Caco-2 (cell line): ENCODE measurements around the gene FRMD4A. TPM values are rescaled to one million over a fixed set of nuclear protein-coding genes. Genes with fewer than 3 reads are reported as not detected.

Experiments used
- BruUV-seq: library from RNA; stranded (reverse); fragments of 400-500 nt; replicated peaks from 2 replicates; lab custom pipeline; 2021; lab: Mats Ljungman, UMichigan
- CTCF ChIA-PET: fragments of 300-600 bp; sonication (Branson Sonifier 250); formaldehyde crosslinking; loops from one replicate; lab custom pipeline; 2022; ENCODE audit warnings: antibody characterized with exemption; lab: Charles Lee
- POLR2A ChIA-PET: fragments of 300-600 bp; sonication (Branson Sonifier 250); formaldehyde crosslinking; loops from one replicate; lab custom pipeline; 2022; ENCODE audit warnings: antibody characterized with exemption; lab: Charles Lee
- DNase-seq, 2 experiments: peaks; one replicate each; pipeline versions ENCODE4 v3.0.0 to v3.0.0-alpha.2; 2020 to 2022
- H3K27me3 ChIP-seq: replicated peaks from 2 replicates; pipeline ENCODE4 v1.6.0; 2011; ENCODE audit warnings: low read length; ENCODE audit not compliant: control insufficient read depth, insufficient read depth
- H3K36me3 ChIP-seq: 2 replicates; pipeline ENCODE4 v1.5.1; 2011; ENCODE audit warnings: low read length; ENCODE audit not compliant: control insufficient read depth, insufficient read depth
- H3K4me1 ChIP-seq: fragments of 250-450 bp; sonication (Bioruptor Pico); 2 replicates; pipeline ENCODE4 v1.5.1; 2020; ENCODE audit warnings: mild to moderate bottlenecking
- H3K4me3 ChIP-seq: 2 replicates; pipeline ENCODE4 v1.5.1; 2011; ENCODE audit warnings: low read depth, mild to moderate bottlenecking, control low read depth, low read length
- H3K9me3 ChIP-seq: fragments of 250-450 bp; sonication (Bioruptor Pico); 2 replicates; pipeline ENCODE4 v1.5.1; 2020; ENCODE audit warnings: mild to moderate bottlenecking, moderate library complexity
- H3K27ac Mint-ChIP-seq: one replicate; pipeline ENCODE4 v1.8.0; 2022; ENCODE audit warnings: mixed read lengths; ENCODE audit not compliant: unreplicated experiment
- H3K27me3 Mint-ChIP-seq: one replicate; pipeline ENCODE4 v1.8.0; 2022; ENCODE audit warnings: mixed read lengths; ENCODE audit not compliant: insufficient read depth, unreplicated experiment
- H3K36me3 Mint-ChIP-seq: one replicate; pipeline ENCODE4 v1.8.0; 2022; ENCODE audit warnings: mild to moderate bottlenecking, mixed read lengths; ENCODE audit not compliant: insufficient read depth, unreplicated experiment
- H3K4me1 Mint-ChIP-seq: one replicate; pipeline ENCODE4 v1.8.0; 2022; ENCODE audit warnings: low read depth, mixed read lengths; ENCODE audit not compliant: unreplicated experiment
- H3K4me3 Mint-ChIP-seq: one replicate; pipeline ENCODE4 v1.8.0; 2022; ENCODE audit warnings: mild to moderate bottlenecking, moderate library complexity, mixed read lengths; ENCODE audit not compliant: unreplicated experiment
- H3K9me3 Mint-ChIP-seq: one replicate; pipeline ENCODE4 v1.8.0; 2022; ENCODE audit warnings: mixed read lengths; ENCODE audit not compliant: unreplicated experiment
- intact Hi-C: fragments of 100-400 bp; cut with micrococcal nuclease; formaldehyde crosslinking; loops from one replicate; pipeline ENCODE4 v1.10.0; 2022; ENCODE audit not compliant: unreplicated experiment
- total RNA-seq: library from RNA; stranded (reverse); gene quantifications from 2 replicates; pipeline ENCODE4 v1.2.3, GENCODE V29; 2022
- TF ChIP-seq, protein P1 (sequence below), 2 experiments: fragments of 200-600 bp in 1 of 2; IDR thresholded peaks; 1 replicate in 1 of 2; 2 replicates in 1 of 2; pipeline versions ENCODE4 v1.5.1 to v1.8.0; 2011 to 2022; ENCODE audit warnings: antibody characterized with exemption in 1 of 2, control low read depth in 1 of 2, inconsistent platforms in 1 of 2, low read depth in 1 of 2, low read length in 1 of 2, mild to moderate bottlenecking in 1 of 2, moderate library complexity in 1 of 2; ENCODE audit not compliant: insufficient read depth in 1 of 2, severe bottlenecking in 1 of 2, unreplicated experiment in 1 of 2

FRMD4A gene
- total RNA-seq, 1 experiment from 2014 or later: 52.1 TPM

DNA sequence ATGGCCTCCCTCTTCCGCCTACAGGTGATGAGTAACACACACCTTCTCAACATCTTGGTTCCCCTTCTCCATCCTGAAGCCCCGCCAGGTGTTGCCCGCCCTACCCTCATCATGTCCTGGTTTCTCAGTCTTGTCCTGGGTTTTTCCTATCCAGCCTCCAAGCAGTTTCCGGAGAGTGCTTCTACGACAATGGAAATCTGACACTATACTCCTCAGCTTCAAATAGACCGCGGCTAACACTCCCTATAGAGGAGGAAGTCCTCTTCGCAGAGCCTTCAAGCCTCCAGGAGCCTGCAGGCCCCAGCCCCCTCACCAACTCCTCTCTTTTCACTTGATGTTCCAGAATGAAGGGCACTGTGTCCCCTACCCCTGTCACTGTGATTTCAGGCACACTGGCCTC lies 596.6 kb downstream of the FRMD4A start:
- ChIA-PET CTCF (no interaction called here), POLR2A (no interaction called here)
- no TSS peak for BruUV-seq
- Histone ChIP-seq H3K27me3 (no peaks in the 10 kb centered on the region), H3K4me3 (no peak overlapping the region), H3K9me3 (no peaks in the 10 kb centered on the region), H3K4me1 (peaks cover 14% of the 10 kb centered on the region), H3K36me3 (no peaks in the 10 kb centered on the region)
- H3K27me3 Mint-ChIP-seq: no peaks in the 10 kb centered on the region
- H3K4me1 Mint-ChIP-seq: peaks cover 30% of the 10 kb centered on the region
- H3K27ac Mint-ChIP-seq: peak overlapping the region; percentile 39
- H3K4me3 Mint-ChIP-seq: no peak overlapping the region
- no peaks in the 10 kb centered on the region for H3K9me3 Mint-ChIP-seq
- DNase-seq: no peak
- H3K36me3 Mint-ChIP-seq: peaks cover 9% of the 10 kb centered on the region
- intact Hi-C loops: no loop called here
- TF ChIP-seq, protein P1, sequence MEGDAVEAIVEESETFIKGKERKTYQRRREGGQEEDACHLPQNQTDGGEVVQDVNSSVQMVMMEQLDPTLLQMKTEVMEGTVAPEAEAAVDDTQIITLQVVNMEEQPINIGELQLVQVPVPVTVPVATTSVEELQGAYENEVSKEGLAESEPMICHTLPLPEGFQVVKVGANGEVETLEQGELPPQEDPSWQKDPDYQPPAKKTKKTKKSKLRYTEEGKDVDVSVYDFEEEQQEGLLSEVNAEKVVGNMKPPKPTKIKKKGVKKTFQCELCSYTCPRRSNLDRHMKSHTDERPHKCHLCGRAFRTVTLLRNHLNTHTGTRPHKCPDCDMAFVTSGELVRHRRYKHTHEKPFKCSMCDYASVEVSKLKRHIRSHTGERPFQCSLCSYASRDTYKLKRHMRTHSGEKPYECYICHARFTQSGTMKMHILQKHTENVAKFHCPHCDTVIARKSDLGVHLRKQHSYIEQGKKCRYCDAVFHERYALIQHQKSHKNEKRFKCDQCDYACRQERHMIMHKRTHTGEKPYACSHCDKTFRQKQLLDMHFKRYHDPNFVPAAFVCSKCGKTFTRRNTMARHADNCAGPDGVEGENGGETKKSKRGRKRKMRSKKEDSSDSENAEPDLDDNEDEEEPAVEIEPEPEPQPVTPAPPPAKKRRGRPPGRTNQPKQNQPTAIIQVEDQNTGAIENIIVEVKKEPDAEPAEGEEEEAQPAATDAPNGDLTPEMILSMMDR (IDR thresholded peaks at IDR 0.05; ENCODE audit: insufficient read depth in 1 of 2, low read depth in 1 of 2, low read length in 1 of 2, severe bottlenecking in 1 of 2, unreplicated experiment in 1 of 2): no peak

DNA sequence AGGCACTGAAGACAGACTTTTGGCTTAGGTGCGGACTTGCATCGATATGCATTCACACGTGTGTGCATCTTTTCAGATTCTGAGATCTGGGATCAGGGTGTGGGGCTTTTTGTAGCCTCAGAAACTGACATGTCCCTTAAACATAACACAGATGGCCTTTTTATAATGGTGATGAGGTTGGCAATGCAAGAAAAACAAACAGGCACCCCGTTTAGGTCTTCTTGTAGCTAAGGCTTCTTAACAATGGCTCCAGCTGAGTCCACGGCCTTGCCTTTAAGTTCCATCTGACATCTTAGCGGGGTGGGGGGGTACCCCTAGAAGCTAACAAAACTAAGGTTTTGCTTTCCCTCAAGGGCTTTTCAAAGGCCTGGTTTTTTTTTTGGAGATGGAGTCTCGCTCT lies 597.7 kb downstream of the FRMD4A start:
- Mint-ChIP-seq H3K27ac (peak overlapping the region; percentile 38), H3K4me1 (peaks cover 36% of the 10 kb centered on the region), H3K36me3 (peaks cover 14% of the 10 kb centered on the region), H3K4me3 (no peak overlapping the region), H3K27me3 (no peaks in the 10 kb centered on the region), H3K9me3 (no peaks in the 10 kb centered on the region)
- Histone ChIP-seq H3K9me3 (no peaks in the 10 kb centered on the region), H3K36me3 (no peaks in the 10 kb centered on the region), H3K4me1 (peaks cover 23% of the 10 kb centered on the region), H3K27me3 (no peaks in the 10 kb centered on the region), H3K4me3 (no peak overlapping the region)
- no TSS peak for BruUV-seq
- intact Hi-C loops: no loop called here
- DNase-seq: no peak
- POLR2A ChIA-PET: no interaction called here
- TF ChIP-seq, protein P1 (IDR thresholded peaks at IDR 0.05; ENCODE audit: insufficient read depth in 1 of 2, low read depth in 1 of 2, low read length in 1 of 2, severe bottlenecking in 1 of 2, unreplicated experiment in 1 of 2): no peak
- CTCF ChIA-PET: no interaction called here

GRCh38 chr10:13732465-13732881 lies 598.3 kb downstream of the FRMD4A start:
- CTCF ChIA-PET: no interaction called here

More at GRCh38 chr10:13732465-13732881, 598.3 kb downstream of the FRMD4A start:
- Histone ChIP-seq H3K4me3 (no peak overlapping the region), H3K4me1 (peaks cover 29% of the 10 kb centered on the region), H3K36me3 (no peaks in the 10 kb centered on the region), H3K27me3 (no peaks in the 10 kb centered on the region), H3K9me3 (no peaks in the 10 kb centered on the region)
- Mint-ChIP-seq H3K9me3 (no peaks in the 10 kb centered on the region), H3K27me3 (no peaks in the 10 kb centered on the region), H3K4me1 (peaks cover 41% of the 10 kb centered on the region), H3K27ac (peak overlapping the region; percentile 42), H3K4me3 (no peak overlapping the region), H3K36me3 (peaks cover 20% of the 10 kb centered on the region)
- intact Hi-C loops: no loop called here
- no TSS peak for BruUV-seq
- POLR2A ChIA-PET: interaction anchor here (0.9 kb wide), 1 partner anchor 18 kb away, joined by 3 read pairs; no protein-coding TSS in a partner anchor
- TF ChIP-seq, protein P1 (IDR thresholded peaks at IDR 0.05; ENCODE audit: insufficient read depth in 1 of 2, low read depth in 1 of 2, low read length in 1 of 2, severe bottlenecking in 1 of 2, unreplicated experiment in 1 of 2): no peak
- no peak for DNase-seq
